Activated CD4-positive, CD25-positive, alpha-beta regulatory T cell treated with anti-CD3 and anti-CD28 coated beads, Interleukin-2, amount 50 U/mL, for 72 hours (primary cell): ENCODE measurements around the gene HEXIM2.

ENCODE experiments used
- DNase-seq: peaks from one replicate; pipeline ENCODE4 v3.0.0; 2021

The HEXIM2 gene

DNA sequence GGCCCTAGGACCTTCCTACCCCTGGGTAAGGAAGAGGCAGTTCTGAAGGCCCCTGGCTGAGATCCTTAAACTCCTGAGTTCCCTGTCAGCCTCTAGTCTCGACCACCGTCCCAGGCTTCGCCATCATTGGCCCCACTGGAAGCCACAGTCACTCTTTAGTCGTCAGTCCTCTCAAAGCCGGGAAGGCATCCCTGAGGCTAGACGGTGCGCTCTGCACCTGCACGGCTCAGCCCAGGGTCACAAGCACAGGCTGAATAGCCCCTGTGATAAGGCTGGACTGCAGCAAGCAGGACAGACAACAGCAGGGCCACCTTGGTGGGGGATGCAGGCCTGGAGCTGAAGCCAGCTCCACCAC lies 16.7 kb upstream of the HEXIM2 start:
- no peak for DNase-seq

DNA sequence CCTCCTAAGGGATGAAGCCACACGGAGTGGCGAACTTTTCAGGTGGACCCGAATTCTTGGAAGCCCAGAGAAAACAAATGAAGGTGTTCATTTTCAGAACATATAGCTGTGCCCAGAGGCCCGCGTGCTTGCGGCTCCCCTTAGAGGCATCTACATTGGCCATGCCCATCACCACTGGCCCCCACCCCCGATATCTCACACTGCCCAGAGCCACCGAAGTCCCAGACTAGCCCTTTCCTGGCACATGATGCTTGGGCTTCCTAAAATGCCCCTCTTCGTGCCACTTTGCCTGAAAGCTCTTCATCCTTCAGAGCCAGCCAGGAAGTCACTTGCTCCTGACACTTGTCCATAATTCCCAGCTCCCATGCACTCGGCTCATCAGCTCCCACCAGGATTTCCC lies 15.5 kb upstream of the HEXIM2 start:
- DNase-seq = no peak

DNA sequence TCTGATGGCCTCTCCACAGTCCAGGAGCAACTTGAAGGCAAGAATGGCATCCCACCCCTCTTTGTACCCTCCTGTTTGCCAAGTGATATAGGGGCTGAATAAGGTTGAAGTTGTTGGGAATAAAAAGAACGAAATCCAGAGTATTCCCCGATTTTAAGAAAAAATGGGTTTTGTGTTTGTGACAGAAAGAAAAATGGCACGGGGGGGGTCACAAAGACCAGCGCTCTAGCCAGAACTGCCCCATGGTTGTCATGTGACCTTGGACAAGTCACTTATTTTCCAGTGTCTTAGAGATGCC lies 15.1 kb upstream of the HEXIM2 start:
- DNase-seq = no peak

DNA sequence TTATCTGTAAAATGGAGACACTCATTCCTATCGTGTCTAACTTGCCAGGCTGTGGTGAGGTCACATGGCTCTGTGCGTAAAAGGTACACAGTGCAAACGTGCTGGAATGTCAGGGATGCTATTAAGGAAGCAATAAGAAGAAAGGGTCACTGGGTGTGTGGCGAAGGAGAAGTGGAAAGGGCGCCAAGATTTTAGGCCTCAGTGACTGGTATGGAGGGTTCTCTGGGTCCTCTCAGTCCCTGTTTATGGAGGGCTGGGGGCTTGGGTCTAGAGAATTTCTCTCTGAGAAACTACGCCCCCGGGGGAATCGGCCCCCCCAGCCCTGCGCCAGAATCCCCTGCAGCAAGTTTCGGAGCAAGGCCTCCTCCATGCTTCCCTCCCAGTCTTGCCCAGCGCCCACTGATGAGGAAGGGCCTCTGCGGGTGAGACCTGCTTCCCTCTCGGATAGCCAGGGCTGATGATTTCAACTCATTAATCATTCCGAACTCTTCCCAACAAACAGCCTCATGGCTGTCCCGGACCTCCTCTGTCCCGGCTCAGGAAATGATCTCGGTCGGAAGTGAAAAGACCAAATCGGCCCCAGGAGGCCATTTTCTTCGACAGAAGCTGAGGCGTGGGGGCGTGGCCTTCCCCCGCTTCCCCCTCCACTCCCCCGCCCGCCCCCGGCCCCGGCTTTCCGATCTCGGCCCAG lies 14.6 kb upstream of the HEXIM2 start:
- DNase-seq = no peak

DNA sequence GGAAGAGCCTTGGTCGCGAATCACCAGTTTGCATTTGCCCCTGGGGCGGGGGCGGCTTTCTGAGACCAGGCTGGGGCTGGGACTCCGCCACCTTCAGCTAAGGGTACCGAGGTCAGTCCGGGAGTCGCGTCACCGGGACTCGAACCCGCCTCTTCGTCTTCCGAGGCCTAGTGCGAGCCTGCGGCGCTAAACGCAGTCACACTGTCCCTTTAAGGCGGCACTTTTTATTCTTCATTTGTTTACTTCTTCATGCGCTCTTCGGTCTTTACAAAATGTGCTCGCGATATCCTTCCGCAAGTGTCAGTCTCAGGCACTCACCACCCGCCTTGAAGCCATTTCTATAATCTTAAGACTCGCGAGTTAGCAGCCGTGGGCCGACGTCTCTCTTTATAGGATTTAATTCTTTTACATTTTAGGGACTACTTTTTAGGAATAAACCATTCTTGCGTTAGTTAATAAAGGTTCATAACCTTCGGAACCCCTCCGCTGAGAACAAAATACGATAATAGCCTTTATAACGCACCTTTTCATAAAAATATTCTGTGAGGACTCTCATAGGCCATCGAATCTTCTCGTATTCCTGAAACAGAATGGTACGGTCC lies 14.0 kb upstream of the HEXIM2 start:
- peak; percentile 75 for DNase-seq

DNA sequence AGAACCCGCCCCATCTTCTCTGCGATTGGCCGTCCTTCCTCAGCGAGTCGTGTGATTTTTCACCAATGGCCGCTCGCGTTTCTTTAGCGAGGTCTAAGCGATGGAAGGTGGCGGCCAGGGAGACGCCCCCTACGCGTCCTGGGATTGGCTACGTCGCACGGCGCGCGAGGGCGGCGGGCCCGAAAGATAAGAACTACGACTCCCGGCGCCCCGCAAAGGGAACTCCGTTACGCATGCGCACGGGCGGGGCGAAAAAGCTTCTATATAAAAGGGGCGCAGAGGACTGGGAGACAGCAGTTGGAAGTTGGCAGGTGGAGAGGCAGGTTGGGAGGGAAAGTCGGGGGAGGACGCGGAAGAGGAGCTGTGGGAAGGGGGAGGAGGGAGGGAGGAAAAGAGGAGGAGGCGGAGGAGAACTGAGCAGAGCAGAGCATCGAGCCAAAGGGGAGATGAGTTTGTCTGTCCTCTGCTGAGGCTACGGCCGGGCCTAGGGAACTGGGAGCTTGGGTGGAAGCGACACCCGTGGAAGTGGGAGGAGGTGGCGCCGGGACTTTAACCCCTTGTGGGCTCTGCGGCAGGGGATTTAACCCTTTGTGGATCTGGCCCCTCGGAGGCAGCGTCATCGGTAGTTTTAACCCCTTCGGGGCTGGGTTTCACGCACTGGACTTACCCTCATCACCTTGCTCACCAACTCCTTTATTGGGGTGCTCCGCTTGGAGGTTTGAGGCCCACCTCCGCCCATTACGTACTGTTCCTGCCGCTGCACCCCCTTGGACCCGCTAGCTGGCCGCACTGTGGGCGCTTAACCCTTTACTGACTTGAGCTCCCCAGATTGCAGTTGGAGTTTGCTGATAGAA lies 13.3 kb upstream of the HEXIM2 start, which contains the start of gene HEXIM1:
Gene HEXIM1, plus strand, starts transcription at position 293 of the 854 bp plus-strand sequence. CDS start 716 bp downstream, outside the sequence.
- peak; percentile 97 for DNase-seq

DNA sequence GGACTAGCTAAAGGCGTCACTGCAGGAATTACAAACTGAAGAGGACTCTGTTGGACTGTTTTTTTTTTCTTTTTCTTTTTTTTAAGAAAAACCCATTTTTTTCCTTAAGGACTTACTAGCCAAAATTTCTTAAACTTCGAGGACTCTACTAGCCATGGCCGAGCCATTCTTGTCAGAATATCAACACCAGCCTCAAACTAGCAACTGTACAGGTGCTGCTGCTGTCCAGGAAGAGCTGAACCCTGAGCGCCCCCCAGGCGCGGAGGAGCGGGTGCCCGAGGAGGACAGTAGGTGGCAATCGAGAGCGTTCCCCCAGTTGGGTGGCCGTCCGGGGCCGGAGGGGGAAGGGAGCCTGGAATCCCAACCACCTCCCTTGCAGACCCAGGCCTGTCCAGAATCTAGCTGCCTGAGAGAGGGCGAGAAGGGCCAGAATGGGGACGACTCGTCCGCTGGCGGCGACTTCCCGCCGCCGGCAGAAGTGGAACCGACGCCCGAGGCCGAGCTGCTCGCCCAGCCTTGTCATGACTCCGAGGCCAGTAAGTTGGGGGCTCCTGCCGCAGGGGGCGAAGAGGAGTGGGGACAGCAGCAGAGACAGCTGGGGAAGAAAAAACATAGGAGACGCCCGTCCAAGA lies 12.5 kb upstream of the HEXIM2 start:
- DNase-seq = peak; percentile 74

DNA sequence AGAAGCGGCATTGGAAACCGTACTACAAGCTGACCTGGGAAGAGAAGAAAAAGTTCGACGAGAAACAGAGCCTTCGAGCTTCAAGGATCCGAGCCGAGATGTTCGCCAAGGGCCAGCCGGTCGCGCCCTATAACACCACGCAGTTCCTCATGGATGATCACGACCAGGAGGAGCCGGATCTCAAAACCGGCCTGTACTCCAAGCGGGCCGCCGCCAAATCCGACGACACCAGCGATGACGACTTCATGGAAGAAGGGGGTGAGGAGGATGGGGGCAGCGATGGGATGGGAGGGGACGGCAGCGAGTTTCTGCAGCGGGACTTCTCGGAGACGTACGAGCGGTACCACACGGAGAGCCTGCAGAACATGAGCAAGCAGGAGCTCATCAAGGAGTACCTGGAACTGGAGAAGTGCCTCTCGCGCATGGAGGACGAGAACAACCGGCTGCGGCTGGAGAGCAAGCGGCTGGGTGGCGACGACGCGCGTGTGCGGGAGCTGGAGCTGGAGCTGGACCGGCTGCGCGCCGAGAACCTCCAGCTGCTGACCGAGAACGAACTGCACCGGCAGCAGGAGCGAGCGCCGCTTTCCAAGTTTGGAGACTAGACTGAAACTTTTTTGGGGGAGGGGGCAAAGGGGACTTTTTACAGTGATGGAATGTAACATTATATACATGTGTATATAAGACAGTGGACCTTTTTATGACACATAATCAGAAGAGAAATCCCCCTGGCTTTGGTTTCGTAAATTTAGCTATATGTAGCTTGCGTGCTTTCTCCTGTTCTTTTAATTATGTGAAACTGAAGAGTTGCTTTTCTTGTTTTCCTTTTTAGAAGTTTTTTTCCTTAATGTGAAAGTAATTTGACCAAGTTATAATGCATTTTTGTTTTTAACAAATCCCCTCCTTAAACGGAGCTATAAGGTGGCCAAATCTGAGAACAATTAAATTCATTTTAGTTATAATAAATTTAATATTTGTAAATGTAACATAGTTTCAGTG lies 11.7 kb upstream of the HEXIM2 start:
- peak; percentile 47 for DNase-seq

DNA sequence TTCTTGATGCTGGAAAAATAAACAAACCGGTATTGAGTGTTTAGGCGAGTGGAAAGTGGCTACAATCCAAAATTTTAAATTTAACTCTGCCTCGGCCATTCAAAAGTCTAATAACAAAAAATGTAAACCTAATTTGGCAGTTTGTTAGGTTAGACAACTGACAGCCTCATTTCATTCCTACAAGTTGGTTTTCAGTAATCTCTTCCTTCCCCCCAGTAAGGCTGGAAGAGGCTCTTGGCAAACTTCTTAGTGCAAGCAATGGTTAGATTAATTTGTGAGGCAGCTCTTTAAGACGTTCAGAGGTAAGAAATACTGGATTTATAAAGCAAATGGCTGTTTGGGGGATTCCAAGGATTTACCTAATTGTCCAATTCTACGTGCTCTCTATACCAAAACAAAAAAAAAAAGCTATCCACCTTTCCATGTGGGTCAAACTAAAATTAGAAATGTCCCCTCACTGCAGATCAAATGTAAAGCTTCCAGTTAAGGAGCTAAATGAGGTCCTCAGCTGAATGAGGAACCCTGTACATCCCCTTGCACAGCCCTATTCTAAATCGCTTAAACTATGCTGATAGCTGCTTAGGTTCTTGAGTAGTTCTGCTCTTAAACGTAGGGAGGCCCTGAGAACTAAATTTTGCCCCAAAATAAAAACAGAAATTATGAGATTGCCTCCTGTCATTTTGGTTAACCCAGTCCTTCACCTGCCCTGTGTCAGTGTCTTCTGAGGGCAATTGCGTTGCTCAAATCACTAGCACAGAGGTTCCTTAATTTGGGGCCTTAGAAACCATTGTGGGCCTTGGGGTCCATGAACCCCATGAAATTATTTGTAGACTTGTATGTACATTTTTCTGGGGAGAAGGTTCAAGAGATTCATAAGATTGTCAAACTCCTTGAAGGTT lies 10.5 kb upstream of the HEXIM2 start:
- DNase-seq = no peak

DNA sequence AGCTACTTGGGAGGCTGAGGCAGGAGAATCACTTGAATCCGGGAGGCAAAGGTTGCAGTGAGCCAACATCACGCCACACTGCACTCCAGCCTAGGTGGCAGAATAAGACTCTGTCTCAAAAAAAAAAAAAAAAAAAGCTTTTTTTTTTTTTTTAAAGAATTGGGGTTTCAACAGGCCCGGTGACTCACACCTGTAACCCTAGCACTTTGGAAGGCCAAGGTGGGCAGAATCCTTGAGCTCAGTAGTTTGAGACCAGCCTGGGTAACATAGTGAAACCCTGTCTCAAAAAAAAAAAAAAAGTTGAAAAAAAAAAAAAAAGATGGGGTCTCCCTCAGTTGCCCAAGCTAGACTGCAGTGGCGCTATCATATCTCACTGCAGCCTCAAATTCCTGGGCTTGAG lies 6.6 kb upstream of the HEXIM2 start:
- DNase-seq = no peak

DNA sequence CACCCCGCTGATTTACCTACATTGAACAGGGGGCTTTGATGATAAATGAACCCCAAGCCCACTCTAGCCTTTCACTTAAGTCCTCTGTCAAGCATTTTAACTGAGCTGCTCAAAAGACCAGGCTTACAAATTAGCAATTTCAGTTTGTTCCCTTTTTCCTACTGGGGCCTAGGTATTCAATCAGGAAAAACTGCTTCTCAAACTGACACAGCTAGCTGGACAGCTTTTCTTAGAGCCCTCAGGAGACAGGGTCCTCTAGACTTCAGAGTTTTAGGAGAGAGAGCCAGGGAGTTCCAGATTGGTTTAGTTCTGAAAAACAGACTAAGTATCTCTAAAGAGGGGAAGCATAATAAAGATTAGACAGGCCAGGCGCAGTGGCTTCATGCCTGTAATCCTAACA lies 6.2 kb upstream of the HEXIM2 start:
- DNase-seq = no peak

DNA sequence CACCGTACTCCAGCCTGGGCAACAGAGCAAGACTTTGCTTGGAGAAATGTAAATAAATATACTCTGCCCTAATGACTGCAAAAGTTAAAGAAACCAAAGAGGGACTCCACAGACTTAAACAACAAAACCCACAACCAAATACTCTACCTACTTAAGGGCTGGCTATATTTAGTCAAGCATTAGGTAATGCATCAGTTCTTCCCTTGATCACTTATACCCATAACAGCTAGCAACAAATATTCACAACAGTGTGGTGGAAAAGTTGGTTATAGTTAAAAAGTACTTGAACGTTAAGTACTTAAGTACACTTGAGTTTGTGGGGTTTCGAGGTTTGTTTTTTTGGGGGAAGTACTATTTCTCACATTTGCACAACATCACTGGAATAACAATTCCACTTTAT lies 5.4 kb upstream of the HEXIM2 start:
- no peak for DNase-seq

DNA sequence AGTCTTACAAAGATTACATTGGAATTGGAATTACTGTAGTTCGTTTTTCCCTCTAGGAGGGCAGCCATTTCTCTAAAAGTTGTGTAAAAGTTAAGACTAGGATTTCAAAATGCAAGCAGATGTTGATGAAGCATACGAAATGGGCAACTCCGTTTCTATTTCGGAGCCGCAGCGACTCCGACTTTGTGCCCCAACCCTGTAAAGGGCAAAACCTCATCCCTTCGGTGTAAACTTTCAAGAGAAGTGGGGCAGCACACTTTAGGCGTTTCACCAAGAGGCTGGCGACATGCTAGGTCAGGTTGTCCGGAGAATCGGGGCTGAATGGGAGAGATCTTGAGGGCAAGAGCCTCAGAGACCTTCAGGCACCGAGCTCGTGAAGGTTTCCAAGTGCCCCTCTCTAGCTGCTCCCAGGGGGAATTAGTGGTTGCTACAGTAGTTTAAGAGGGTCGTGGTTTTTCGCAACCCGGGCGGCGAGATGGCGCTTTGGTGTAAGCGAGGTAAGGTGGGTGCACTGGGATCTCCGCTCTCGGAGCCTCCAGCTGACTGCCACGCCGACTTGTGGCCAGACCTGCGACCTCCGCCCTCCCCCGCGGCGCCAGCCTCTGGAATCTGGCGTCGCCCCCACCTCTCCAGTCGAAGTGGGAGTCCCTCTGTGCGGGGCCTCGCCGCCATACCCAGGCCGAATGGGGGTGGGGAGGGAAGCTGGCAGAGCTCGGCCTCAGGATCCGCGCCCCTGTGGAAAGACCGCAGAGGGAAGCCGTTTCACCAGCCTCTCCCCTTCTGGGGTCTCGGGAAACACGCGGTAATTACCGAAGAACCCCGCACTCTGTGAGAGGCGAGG lies 1.0 kb upstream of the HEXIM2 start:
- no peak for DNase-seq

DNA sequence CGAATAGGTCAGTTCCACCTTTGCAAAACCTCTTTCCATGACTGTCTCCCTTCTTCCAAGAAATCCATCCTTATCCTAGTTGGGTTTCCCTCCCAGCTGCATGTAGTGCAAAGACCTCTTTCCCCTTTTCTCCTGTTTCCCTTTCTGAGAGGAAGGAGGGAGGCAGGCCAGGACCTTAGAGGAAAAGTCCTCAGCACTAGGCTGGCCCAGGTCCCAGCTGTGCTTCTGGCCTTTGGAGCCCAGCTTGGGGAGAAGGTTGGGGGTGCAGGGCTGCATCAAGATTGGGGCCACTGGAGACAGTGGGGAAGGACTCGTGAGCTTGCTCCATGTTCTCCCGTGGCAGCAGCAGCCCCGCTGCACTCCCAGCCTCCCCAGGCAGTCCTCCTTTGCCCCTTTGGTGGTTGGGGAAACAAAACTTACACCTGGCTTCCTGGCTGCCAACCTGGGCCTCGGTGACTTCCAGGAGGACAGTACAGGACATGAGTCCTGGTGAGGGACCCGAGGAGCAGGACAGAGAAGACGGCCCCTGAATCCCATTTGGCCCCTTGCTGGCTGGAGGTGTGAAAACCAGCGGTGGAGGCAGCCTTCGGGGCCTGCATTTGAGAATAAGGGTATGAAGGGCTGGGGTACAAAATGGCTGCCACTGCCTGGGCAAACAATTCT lies 481 bp downstream of the HEXIM2 start:
- DNase-seq = no peak

DNA sequence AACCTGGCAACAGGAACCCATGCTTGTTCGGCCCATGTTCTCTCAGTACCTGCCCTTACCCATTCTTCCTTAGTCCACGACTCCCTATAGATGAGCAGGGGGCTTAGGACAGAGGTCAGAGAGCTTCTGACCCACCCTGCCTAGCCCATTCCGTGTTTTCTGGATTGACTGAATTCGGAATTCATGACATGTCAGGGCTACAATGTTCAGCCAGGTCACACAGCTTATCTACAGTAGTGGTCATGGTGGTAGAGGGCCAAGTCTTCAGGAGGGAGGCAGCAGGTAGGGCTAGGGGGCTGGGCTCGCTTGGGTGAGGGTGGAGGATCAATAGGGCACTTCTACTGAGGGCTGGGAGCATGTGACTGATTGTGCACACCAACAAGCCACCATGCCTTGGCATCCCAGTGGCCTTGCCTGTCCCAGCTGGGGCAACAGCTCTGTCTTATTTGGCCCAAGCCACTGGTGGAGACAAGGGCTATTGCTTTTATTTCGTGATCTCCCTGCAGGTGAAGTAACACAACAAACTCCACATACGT lies 3.1 kb downstream of the HEXIM2 start:
- no peak for DNase-seq

DNA sequence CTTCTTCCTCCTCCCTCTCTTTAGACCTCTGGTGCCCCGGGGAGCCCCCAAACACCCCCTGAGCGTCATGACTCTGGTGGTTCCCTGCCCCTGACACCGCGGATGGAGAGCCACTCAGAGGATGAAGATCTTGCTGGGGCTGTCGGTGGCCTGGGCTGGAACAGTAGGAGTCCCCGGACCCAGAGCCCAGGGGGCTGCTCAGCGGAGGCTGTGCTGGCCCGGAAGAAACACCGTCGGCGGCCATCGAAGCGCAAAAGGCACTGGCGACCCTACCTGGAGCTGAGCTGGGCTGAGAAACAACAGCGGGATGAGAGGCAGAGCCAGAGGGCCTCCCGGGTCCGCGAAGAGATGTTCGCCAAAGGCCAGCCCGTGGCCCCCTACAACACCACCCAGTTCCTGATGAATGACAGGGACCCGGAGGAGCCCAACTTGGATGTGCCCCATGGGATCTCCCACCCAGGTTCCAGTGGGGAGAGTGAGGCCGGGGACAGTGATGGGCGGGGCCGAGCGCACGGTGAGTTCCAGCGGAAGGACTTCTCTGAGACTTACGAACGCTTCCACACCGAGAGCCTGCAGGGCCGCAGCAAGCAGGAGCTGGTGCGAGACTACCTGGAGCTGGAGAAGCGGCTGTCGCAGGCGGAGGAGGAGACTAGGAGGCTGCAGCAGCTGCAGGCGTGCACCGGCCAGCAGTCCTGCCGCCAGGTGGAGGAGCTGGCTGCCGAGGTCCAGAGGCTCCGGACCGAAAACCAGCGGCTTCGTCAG lies 7.5 kb downstream of the HEXIM2 start:
- DNase-seq = no peak

DNA sequence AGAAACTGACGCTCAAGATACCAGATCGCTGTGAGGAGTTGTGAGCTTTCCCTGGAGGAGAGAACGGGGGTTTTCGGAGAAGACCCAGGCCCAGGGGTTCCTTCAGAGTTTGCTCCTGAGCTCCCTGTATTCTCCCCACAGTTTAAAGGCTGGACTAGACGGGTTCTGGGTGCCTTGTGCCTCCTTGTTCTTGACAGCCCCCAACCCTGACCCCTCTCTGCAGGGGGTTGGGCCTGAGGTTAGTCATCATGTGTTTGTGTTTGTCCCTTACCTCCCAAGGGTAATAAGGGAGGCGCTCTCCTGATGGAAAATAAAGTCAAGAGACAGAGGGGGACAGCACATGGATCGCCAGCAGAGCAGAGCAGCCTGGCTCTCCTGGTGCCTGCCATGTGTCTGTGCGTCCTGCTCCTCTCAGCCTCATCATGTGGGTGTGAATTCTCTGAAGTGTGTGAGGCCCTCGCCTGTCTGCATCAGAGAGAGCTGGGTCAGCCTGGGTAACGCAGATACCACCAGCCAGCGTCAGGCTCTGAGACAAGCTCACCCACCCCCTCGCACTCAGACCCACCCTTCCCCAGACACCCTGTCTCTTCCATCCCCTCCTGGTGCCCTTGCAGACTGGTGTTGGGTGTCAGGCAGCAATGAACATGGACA lies 8.7 kb downstream of the HEXIM2 start:
- no peak for DNase-seq

DNA sequence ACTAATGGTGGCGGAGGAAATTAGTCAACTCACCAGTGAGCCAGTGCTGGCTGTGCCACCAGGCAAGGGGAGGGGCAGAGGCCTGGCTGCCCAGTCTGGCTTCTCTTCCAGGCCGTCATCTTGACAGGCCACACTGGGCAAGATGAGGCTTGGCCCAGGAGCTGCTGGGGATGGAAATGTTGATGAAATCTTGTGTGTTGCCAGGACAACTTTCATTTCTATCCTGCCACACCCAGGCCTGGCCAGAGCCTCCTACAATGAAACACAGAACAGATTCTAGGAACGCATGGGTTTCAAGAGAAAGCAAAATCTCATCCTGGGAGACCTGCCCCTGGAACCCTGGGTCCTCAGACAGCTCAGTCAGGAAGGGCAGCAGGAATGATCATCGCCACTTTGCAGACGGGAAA lies 9.3 kb downstream of the HEXIM2 start:
- no peak for DNase-seq
